MCF 10A (cell line): ENCODE measurements around the gene DLG2. TPM values are rescaled to one million over a fixed set of nuclear protein-coding genes. Genes with fewer than 3 reads are reported as not detected.

ENCODE experiments used
- BruUV-seq: library from RNA; stranded (reverse); fragments of 400-500 nt; replicated peaks from 2 replicates; lab custom pipeline; 2021; lab: Mats Ljungman, UMichigan
- CTCF ChIA-PET: fragments of 300-600 bp; sonication (Branson Sonifier 250); formaldehyde crosslinking; extraction: SDS; loops from one replicate; lab custom pipeline; 2021; ENCODE audit warnings: antibody characterized with exemption, inconsistent platforms; lab: Yijun Ruan, JAX
- POLR2A ChIA-PET: fragments of 300-600, 350-650 bp; sonication (Branson Sonifier 250); formaldehyde crosslinking; extraction: SDS; loops from one replicate; lab custom pipeline; 2020; ENCODE audit warnings: antibody characterized with exemption, inconsistent platforms; lab: Yijun Ruan, JAX
- DNase-seq: peaks from one replicate; pipeline ENCODE4 v3.0.0-alpha.2; 2018; ENCODE audit not compliant: unreplicated experiment
- H3K27ac Mint-ChIP-seq: one replicate; pipeline ENCODE4 v1.8.0; 2022; ENCODE audit warnings: mild to moderate bottlenecking, low read depth, mixed read lengths; ENCODE audit not compliant: unreplicated experiment
- H3K27me3 Mint-ChIP-seq: one replicate; pipeline ENCODE4 v1.8.0; 2022; ENCODE audit warnings: mixed read lengths; ENCODE audit not compliant: insufficient read depth, unreplicated experiment
- H3K36me3 Mint-ChIP-seq: one replicate; pipeline ENCODE4 v1.8.0; 2022; ENCODE audit warnings: mild to moderate bottlenecking, moderate library complexity, mixed read lengths; ENCODE audit not compliant: insufficient read depth, unreplicated experiment
- H3K4me1 Mint-ChIP-seq: one replicate; pipeline ENCODE4 v1.8.0; 2022; ENCODE audit warnings: mixed read lengths; ENCODE audit not compliant: insufficient read depth, unreplicated experiment
- H3K4me3 Mint-ChIP-seq: one replicate; pipeline ENCODE4 v1.8.0; 2022; ENCODE audit warnings: mild to moderate bottlenecking, moderate library complexity, mixed read lengths; ENCODE audit not compliant: unreplicated experiment
- H3K9me3 Mint-ChIP-seq: one replicate; pipeline ENCODE4 v1.8.0; 2022; ENCODE audit warnings: mixed read lengths; ENCODE audit not compliant: unreplicated experiment
- intact Hi-C: fragments of 100-400 bp; cut with micrococcal nuclease; formaldehyde crosslinking; loops from 2 replicates; pipeline ENCODE4 v1.14.1; 2022
- total RNA-seq: library from RNA; stranded (reverse); gene quantifications from 2 replicates; pipeline ENCODE4 v1.2.3, GENCODE V29; 2022
- TF ChIP-seq, protein P1 (sequence below): fragments of 200-600 bp; IDR thresholded peaks from one replicate; pipeline ENCODE4 v1.8.0; 2022; ENCODE audit warnings: antibody characterized with exemption, mild to moderate bottlenecking; ENCODE audit not compliant: unreplicated experiment

The DLG2 gene
- total RNA-seq, 1 experiment from 2014 or later: 0.26 TPM

- no peaks in the 10 kb centered on the region for H3K9me3 Mint-ChIP-seq
- no TSS peak for BruUV-seq
- no peak overlapping the region for H3K27ac Mint-ChIP-seq
- intact Hi-C loops: no loop called here
- H3K4me3 Mint-ChIP-seq: no peak overlapping the region
- no peaks in the 10 kb centered on the region for H3K4me1 Mint-ChIP-seq
- TF ChIP-seq, protein P1, sequence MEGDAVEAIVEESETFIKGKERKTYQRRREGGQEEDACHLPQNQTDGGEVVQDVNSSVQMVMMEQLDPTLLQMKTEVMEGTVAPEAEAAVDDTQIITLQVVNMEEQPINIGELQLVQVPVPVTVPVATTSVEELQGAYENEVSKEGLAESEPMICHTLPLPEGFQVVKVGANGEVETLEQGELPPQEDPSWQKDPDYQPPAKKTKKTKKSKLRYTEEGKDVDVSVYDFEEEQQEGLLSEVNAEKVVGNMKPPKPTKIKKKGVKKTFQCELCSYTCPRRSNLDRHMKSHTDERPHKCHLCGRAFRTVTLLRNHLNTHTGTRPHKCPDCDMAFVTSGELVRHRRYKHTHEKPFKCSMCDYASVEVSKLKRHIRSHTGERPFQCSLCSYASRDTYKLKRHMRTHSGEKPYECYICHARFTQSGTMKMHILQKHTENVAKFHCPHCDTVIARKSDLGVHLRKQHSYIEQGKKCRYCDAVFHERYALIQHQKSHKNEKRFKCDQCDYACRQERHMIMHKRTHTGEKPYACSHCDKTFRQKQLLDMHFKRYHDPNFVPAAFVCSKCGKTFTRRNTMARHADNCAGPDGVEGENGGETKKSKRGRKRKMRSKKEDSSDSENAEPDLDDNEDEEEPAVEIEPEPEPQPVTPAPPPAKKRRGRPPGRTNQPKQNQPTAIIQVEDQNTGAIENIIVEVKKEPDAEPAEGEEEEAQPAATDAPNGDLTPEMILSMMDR: no peak
- peaks cover 88% of the 10 kb centered on the region for H3K27me3 Mint-ChIP-seq
- ChIA-PET CTCF (interaction anchor here (0.5 to 0.9 kb wide), 2 partner anchors 103 to 137 kb away, joined by 3 to 4 read pairs; no protein-coding TSS in a partner anchor), POLR2A (no interaction called here)
- no peaks in the 10 kb centered on the region for H3K36me3 Mint-ChIP-seq
- no peak for DNase-seq
Observed at GRCh38 chr11:83682611-83682973, 1944.6 kb downstream of the DLG2 start.

GRCh38 chr11:83681906-83682610 lies 1945.1 kb downstream of the DLG2 start:
- BruUV-seq: no TSS peak
- Mint-ChIP-seq H3K4me3 (no peak overlapping the region), H3K36me3 (no peaks in the 10 kb centered on the region), H3K4me1 (no peaks in the 10 kb centered on the region), H3K27me3 (peaks cover 83% of the 10 kb centered on the region), H3K9me3 (no peaks in the 10 kb centered on the region), H3K27ac (no peak overlapping the region)
- ChIA-PET CTCF (interaction anchor here (0.5 to 1.6 kb wide), 5 partner anchors 34 to 138 kb away, joined by 3 to 5 read pairs (median 4); no protein-coding TSS in a partner anchor), POLR2A (no interaction called here)
- intact Hi-C loops: no loop called here
- TF ChIP-seq, protein P1: no peak
- no peak for DNase-seq

- TF ChIP-seq, protein P1: no peak
- Mint-ChIP-seq H3K4me3 (no peak overlapping the region), H3K27me3 (peaks cover 75% of the 10 kb centered on the region), H3K4me1 (no peaks in the 10 kb centered on the region), H3K9me3 (no peaks in the 10 kb centered on the region), H3K36me3 (no peaks in the 10 kb centered on the region), H3K27ac (no peak overlapping the region)
- CTCF ChIA-PET: interaction anchor here (1.1 to 1.6 kb wide), 4 partner anchors 17 to 135 kb away, joined by 3 to 5 read pairs (median 4); no protein-coding TSS in a partner anchor
- intact Hi-C loops: no loop called here
- POLR2A ChIA-PET: no interaction called here
- no peak for DNase-seq
- no TSS peak for BruUV-seq
Observed at GRCh38 chr11:83681031-83681781, 1945.9 kb downstream of the DLG2 start.

DNA sequence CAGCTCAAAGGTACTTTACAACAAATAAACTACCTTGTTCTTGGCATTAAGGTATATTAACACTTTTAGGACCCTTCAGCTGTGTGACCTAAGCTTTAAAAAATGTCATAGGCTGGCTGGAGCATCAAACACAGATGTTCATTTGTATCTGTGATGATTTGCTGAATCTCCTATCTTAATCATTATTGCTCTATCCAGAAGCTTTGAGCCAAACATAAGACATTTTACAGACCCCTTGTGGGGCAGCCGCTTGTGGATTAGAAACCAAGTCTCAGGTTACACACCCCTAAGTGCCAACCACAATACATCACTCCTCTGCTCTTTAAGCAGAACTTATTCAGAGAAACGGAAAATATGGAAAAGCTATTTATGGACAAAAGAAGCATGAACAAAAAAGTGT lies 1946.8 kb downstream of the DLG2 start:
- Mint-ChIP-seq H3K9me3 (no peaks in the 10 kb centered on the region), H3K4me1 (no peaks in the 10 kb centered on the region), H3K36me3 (no peaks in the 10 kb centered on the region), H3K27ac (no peak overlapping the region), H3K4me3 (no peak overlapping the region), H3K27me3 (peaks cover 75% of the 10 kb centered on the region)
- TF ChIP-seq, protein P1: no peak
- DNase-seq: no peak
- ChIA-PET POLR2A (no interaction called here), CTCF (interaction anchor here (1.3 to 1.6 kb wide), 2 partner anchors 18 to 33 kb away, joined by 3 to 4 read pairs; no protein-coding TSS in a partner anchor)
- intact Hi-C loops: no loop called here
- BruUV-seq: no TSS peak
